ENCODE measurements around the gene STK10.
"Not testable (repeated sequence)": the region's sequence is repeated elsewhere in the genome, so short reads cannot be mapped to it uniquely, and the experiment has no call there.

Gene STK10

DNA sequence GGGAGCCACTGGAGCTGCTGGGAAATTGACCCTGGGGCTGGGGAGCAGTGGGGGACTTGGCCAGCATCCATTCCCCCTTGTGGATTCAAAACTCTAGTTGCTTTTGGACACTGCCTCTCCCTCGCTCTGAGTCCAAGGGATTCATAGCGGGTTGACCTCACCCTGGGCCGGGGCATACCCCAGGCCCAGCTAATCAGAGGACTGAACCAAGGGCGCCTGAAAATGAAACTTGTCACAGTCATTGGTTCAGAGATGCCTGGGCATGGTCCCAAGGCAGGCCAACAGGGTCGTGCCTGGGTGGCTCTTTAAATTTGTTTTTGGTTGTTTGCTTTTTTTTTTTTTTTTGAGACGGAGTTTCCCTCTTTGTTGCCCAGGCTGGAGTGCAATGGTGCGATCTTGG lies 22.6 kb downstream of the STK10 start:
- DNase-seq (ENCODE audit: low spot score): no peak

DNA sequence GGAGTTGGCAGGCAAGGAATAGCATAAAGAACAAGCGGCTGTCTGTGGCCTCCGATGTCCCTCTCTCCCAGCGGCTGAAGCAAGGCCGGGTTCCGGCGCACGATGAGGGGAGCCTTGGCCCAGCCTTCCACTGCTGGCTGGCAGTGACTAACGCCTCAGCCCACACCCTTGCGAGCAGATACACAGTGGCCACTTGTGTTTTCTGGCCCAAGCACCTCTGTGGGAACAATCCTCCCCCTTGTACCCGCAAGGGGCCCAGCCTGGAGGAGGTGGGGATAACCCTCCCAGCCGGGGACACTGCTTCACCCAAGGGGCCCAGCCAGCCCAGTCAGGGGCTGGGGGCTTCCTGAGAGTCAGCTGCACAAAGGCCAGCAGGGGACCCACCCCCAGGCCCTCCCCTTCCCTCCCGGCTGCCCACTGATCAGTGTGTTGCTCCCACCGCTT lies 23.2 kb downstream of the STK10 start:
- no peak for DNase-seq (ENCODE audit: low spot score)

DNA sequence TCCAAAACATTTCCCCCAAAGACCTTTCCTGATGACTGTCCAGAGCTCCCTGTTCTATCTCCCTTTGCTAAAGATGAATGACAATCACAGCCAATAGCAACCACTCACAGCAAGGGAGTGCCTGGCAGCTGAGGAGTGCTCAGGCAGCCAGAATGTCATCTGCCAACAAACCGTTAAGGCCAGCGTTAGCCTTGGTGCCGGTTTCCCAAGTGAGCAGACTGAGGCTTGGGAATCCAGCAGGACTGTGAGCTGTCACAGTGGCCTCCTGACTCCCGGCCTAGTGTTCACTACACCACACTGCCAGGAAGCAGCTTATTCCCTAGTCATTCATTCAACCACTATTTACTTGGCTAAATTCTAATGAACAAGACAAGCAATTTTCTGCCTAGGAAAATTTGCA lies 24.7 kb downstream of the STK10 start:
- no peak for DNase-seq (ENCODE audit: low spot score)

DNA sequence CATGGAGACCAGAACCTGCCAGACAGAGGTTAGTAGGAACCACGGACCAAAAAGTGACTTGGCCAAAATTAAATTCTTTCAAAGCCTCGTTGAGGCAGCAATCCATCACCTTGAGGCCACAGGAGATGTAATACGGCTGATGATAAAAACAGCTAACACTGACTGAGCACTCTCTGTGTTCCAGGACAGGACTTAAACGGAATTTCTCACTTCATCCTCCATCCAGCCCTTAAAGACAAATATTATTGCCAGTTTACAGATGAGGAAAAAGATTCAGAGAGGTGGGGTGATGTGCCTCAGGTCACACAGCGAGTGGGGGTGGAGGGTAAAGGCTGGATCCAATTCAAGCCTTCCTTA lies 25.1 kb downstream of the STK10 start:
- DNase-seq (ENCODE audit: low spot score): no peak

DNA sequence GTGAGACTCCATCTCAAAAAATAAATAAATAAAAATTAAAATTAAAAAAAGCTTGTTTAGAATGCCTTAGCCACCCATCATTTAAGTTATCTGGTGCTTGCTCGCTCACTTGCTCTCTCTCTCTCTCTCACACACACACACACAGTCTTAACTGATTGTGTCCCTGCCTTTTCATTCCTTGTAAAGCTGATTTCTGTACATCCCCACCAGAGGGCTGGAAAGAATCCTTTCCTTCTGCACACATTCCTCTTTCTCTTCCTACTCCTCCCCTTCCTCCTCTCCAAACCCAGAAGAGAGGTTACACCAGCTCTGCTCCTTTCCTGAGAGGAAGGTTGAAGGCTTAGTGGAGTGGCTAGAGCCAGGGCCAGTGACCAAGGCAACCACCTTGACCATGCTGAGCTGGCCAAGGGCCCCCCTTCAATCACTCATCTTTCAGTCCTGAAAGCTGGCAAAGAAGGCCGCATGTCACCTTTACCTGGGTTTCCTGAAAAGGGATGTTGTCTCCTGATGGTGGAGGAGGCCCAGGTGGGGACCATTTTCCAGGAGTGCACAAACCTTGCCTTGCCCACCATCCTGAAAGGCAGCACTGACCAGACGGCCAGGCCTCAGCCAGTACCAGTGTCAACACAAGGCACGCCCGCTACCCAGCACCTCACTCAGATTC lies 25.6 kb downstream of the STK10 start:
- no peak for DNase-seq (ENCODE audit: low spot score)

DNA sequence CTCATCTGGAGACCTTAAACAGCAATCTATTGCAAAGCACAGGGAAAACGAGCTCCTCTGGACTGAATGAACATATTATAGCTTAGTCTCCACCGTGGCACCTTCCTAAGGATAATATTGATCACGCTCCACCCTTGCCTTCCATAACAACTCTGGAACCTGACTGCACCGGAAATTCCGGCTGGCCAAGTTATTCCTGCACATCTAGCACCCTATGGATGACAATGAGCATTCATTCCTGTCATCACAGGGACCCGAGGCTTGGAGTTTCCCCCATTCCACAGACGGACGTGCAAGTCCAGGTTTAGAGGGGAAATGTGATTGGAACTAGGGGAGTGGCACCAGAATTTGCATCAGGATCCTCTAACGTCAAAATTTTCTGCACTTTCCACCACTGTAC lies 27.5 kb downstream of the STK10 start:
- DNase-seq (ENCODE audit: low spot score): no peak

DNA sequence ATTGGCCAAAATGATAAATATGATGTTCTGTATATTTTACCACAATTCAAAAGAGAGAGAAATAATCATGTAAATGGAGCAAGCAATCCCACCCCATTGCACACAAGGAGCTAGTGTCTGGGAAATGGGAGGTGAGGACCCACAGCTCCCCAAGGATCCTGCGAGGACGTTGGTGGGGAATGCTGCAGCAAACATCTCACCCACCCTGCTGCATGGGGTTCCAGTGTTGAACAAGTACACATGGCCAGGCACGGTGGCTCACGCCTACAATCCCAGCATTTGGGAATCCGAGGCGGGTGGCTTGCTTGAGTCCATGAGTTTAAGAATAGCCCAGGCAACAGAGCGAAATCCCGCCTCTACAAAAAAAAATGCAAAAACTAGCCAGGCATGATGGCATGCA lies 29.0 kb downstream of the STK10 start:
- DNase-seq (ENCODE audit: low spot score): no peak

DNA sequence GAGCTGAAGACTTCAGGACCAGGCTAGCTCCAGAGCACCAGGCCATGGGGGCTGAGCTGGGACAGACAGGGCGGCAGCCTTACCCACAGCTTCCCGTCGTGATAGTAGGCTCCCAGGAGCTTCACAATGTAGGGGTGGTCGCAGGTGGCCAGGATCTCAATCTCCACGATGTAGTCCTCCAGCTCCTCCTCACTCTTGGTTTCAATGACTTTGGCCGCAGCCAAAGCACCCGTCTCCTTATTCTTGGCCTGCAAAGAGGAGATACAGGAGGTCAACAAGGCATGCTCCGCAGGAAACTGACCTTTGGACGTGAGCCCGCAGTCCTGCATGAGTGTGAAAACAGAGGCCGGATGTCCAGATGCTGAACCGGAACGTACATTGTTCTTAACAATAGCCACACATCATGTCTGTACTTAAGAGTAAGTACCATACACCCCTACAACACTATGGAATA lies 31.5 kb downstream of the STK10 start:
- no peak for DNase-seq (ENCODE audit: low spot score)

DNA sequence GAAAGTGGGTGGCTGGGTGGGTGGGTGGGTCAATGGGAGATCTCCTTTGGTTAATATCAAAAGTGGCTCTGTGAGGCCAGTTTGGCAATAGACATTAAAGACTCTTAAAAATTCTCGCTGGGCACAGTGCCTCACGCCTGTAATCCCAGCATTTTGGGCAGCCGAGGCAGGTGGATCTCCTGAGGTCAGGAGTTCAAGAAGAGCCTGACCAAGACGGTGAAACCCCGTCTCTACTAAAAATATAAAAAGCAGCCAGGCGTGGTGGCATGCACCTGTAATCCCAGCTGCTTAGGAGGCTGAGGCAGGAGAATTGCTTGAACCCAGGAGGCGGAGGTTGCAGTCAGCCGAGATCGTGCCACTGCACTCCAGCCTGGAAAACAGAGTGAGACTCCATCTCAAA lies 32.9 kb downstream of the STK10 start:
- DNase-seq (ENCODE audit: low spot score): not testable (repeated sequence)

DNA sequence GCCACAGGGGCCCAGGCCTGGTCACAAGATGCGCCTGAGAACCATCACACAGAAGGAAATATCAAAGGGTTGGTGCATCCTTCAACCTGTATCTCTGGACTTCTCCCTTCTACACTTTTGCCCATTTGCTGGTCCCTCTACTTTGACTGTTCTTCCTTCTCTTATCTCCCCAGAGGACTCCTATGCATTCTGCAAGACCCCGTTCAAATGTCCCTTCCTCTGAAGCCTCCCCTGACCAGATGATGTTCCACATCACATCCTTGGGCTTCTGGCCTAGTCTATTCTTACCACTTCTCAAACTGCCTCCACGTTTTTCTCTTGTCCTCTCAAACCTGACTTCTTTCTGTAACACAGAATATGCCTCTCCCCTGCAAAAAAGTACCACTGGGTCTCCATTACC lies 34.3 kb downstream of the STK10 start:
- no peak for DNase-seq (ENCODE audit: low spot score)

DNA sequence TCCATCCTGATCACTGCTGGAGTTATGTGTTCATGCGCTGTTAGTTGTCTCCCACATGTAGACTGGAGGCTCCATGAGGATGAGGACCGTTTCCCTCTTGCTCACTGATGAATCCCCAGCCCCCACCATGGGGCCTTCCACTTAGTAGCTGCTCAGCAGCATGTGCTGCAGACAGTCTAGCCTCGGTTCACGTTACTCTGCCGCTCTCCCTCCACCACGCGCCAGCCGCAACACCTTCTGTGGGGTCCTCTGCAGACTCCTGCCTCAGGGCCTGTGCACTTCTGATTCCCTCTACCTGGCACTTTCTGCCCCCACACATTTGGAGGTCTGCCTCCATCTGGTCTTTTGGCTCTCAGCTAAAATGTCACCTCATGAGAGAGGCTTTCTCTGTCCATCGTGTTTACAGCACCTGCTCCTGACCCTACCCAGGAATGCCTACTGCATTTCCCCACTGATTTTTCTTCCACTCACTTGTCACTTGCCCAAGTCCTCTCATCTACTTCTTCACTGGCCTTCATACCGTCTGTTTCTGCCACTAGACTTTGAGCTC lies 36.3 kb downstream of the STK10 start:
- DNase-seq (ENCODE audit: low spot score): no peak

DNA sequence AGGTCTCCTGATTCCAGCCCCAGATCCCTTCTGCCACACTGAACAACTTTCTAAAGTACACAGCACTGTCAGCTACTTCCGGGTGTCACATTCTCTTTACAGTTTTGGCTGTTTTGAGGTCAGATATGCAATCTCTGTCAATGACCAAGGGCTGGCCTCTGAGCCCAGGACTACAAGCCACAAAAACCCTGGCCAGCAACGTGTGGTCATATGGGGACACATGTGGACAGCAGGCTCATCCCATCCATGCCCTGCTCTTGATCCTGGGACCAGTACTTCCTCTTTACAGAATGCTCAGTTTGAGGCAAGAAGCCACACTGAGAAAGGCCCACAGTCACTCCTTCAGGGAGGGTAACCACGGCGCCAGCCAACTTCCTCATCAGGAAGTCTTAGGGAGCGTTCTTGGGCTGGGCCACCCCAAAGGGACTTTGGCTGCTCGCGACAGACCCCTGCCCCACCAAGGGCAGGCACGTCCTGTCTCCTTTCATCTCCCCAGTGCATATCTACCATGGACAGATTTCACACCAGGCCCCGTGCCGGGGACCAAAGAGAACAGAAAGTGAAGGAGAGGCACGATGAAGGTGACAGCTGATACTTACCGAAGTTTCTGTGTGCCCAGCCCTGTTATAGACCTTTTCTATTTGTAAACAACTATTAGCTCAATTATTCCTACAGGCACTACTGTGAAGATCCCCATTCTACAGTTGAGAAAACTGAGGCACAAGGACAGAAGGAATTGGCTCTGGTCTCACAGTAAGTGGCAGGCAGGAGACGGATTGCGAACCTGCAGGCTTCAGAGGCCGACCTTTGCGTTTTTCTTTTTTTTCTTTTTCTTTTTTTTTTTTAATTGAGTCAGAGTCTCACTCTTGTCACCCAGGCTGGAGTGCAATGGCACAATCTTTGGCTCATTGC lies 37.3 kb downstream of the STK10 start:
- DNase-seq (ENCODE audit: low spot score): peak; percentile 50

DNA sequence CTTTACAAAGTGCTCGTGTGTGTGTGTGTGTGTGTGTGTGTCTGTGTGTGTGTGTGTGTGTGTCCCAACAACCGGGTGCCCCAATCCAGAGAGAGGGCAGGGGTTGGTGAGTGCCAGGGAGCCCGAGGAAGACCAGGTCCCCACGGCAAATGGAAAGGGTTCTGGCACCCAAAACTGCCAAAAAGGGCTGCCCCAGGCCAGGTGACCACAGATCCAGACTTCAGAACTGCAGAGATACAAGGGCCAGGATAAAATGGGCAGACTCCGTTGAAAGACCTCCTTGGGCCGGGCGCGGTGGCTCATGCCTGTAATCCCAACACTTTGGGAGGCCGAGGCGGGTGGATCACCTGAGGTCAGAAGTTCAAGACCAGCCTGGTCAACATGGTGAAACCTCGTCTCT lies 38.5 kb downstream of the STK10 start:
- not testable (repeated sequence) for DNase-seq (ENCODE audit: low spot score)

DNA sequence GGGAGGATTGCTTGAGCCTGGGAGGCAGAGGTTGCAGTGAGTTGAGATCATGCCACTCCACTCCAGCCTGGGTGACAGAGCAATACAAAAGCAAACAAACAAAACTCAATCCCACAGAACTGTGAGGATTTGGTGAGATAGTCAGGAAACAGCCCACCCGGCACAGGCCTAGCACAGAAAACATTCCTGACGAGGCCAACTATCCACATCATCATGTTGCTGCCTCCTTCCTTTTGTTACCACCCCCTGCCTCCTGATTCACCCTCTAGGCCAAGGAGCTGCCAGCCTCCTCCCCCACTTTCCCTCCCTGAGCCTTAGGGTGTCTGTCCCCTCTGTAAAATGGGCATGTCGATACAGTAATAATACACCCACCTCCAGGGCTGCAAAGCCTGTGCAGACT lies 39.0 kb downstream of the STK10 start:
- no peak for DNase-seq (ENCODE audit: low spot score)

DNA sequence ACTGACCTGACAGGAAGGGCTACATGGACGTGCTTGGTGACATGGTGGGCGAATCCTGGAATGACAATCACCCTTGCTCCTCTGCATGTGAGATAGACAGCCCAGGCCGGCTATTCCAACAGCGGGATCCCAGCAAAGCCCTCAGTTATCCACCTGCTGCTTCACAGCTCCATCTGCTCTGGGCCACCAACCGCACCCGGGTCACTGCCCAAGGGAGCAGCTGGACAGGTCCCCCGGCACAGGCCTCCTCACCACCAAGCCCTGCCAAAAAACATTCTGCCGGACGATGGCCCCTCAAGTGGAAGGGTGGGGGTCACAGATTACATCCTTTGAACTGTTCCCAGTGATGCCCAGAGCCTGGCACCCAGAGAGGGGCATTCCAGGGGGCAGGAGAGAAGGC lies 39.6 kb downstream of the STK10 start:
- no peak for DNase-seq (ENCODE audit: low spot score)

DNA sequence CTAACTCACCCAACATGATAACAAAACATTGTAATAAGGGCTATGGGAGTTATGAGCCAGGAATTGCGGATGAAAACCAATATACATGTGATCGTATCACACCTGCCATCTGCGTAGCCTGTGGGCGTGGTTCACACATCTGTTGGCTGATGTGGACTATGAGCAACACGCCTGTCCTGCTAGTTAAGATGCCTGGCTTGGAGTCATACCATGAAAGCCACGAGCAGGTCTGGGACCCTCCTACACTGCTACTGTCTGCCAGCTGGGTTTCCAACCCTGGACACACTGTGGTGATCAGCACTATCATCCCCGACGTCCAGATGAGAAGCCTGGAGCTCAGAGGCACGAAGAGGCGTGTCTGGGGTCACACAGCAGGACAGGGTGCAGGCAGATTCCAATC lies 40.2 kb downstream of the STK10 start:
- DNase-seq (ENCODE audit: low spot score): no peak

DNA sequence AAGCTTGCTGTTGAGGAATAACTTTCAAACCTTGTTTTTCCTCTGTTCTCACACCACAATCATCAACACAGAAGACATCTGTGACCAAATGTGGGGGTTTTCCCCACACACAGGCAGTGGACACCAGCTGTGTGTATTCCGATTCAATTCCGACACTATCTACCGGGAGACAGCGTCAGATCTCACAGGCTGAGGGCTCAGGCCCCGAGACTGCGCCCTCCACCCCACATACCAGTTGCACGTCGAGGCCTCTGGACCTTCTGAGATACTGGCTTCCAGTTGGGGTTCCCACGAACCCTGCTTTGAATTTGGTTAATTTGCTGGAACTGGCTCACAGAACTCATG lies 41.3 kb downstream of the STK10 start:
- no peak for DNase-seq (ENCODE audit: low spot score)

DNA sequence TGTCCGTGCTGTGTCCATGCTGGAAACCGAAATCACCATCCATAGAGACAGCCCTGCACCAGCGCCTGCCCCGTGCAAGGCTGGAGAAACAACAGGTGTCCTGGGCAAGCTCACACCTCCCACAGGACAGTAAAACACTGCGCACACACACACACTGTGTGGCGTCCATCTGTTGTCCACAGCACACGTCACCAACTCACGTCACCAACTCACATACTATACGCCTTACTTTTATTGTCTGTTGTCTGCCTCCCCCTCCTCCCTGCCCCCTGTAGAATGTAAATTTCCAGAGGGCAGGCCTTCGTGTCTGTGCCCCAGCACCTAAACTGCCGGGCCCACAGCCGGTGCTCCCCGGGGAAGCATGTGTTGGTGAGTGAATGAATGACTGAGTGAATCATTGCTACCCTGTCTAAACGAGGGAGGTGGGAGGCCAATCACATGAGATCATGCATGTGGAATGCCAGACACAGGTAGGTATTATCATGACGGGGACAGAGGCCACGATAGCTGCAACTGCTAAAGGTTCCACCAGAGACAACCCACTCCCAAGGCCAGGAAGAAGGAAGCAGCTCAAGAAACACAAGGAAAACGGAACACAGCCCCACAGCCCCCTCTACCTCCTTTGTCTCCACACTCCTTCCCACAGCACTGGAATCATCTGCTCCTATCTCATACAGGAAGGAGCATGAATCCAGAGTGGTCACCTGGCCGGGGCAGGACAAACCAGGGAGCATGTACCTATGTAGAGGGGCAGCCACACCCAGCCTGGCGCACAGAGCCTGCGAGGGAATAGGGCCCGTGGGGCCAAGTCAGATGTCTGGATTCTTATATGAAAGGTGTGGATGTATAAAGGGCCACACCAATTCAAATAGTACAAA lies 41.9 kb downstream of the STK10 start:
- DNase-seq (ENCODE audit: low spot score): no peak

DNA sequence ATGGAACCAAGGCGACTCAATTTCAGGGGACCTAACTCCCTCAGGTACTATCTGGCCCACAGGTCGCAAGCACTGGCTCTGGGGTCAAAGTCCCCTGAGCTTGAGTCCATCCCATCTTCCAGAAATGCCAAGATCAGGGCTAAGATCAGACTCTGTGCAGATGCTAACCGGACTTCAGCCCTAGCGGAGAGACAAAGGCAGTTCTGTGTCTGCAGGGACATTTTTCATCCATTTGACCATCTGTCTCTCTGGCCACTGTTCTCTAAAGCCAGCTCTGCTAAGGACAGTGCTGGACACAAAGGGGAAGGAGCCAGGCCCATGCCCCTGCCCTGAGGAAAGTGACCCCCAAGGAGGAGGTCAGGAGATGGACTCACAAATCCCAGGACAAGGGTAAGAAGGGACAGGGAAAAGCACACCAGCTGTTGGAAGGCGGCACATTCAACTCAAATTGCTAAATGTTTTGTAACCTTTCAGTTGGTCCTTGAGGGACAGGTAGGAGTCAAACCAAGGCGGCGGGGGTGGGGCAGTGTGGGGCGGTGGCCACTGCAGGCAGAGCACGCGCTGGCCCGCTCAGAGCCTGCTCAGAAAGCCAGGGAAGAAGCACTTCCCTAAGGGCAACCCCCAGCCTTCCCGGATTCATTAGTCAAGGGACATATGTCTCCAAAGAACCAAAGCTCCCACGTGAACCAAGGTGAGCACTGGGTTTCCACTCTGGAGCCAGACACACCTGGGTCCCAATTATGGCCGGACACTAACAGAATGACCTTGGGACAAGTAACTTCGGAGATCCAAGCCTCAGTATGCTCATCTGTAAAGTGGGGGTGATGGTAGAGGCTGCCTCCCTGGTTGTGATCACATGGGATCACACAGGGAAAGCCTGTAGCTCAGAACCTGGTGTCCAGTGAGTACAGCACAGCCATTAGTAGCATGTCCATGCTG lies 42.8 kb downstream of the STK10 start:
- DNase-seq (ENCODE audit: low spot score): peak; percentile 76

DNA sequence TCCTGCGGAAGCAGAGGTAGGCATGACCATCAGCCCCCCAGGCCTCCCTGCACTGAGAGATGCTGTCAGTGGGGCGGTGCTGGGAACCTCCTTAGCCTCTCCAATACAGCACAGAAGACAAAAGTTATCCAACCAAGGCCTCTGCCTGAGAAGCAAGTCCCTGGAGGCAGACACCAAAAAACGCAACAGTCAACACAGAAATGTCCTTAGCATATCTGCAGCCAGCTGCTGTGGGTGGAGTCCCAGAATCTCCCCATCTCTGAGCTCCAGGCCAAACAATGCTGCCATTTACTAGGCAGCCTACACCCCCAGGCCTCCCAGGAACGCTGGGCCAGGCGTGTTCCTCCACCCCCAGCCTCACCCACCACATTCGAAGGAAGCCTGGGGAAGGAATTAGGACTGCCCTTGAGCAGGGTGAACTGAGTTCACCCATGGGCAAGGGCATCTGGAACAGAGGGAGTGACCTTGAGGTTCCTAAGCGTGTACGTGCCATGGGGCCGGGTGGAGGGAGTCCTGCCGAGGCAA lies 43.7 kb downstream of the STK10 start:
- DNase-seq (ENCODE audit: low spot score): peak; percentile 82

DNA sequence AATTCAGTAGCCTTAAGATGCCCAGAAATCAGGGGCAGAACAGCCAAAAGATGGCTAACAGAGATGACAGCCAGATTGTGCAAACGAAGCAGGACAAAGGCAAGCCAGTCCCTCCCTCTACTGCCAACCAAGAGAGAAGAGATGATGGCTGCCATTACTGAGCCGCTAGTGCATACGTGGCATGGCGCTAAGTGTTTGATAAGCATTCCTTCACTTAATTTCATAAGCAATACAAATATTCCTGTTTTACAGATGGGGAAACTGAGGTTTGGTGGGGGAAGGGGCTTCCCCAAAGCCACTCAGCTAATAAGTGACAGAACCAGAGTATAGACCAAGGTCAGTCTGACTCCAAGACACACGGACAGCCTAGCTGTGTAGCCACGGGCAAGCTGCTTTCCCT lies 44.1 kb downstream of the STK10 start:
- no peak for DNase-seq (ENCODE audit: low spot score)
